ENCODE results near the gene MAP2K5.

Gene MAP2K5

DNA sequence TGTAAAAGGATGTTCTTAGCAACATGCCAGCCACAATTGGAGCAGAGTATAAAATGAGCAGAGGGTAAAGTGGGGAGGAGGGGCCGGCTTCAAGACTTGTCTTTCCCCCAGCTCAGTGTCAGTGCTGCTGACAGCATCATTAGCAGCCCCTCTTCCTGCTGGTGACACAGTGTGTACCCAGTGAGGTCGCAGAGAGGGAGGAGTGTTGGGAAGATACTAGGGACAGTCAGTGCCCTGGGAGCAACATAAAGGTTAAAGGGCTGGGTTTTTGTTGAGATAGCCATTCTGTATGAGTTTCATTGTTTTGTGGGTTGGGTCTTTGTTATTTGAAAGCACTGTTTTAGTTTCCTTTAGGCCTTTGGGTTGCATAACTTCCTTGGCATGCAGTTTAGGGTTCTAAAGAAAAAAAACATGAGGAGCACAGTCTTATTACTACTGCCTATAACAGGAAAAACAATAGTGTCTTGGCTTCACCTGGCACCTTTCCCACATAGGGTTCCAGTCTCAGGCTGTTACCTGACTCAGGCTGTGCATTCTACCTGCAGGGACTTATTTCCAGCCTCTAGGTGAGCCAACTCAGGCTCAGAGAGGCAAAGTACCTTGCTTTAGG is 188.7 kb downstream of the MAP2K5 start:
- DNase-seq = no peak

DNA sequence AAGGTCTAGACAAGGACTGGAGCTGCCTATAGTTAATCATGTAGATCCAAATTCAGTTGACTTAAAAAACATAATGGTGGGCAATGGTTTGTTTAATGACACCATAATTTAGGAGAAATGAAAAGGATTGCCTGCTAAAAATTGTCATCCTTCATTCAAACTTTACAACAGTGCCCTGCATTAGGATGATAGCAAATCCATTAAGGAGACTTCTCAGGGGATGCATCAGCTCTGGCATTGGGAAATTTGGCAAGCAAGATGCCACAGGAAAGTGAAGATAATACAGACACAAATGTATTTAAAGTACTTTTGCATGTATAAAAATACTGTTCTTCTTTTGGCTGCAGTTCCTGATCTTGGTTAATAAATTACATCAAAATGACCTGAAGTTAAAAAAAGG is 189.7 kb downstream of the MAP2K5 start:
- DNase-seq = no peak

DNA sequence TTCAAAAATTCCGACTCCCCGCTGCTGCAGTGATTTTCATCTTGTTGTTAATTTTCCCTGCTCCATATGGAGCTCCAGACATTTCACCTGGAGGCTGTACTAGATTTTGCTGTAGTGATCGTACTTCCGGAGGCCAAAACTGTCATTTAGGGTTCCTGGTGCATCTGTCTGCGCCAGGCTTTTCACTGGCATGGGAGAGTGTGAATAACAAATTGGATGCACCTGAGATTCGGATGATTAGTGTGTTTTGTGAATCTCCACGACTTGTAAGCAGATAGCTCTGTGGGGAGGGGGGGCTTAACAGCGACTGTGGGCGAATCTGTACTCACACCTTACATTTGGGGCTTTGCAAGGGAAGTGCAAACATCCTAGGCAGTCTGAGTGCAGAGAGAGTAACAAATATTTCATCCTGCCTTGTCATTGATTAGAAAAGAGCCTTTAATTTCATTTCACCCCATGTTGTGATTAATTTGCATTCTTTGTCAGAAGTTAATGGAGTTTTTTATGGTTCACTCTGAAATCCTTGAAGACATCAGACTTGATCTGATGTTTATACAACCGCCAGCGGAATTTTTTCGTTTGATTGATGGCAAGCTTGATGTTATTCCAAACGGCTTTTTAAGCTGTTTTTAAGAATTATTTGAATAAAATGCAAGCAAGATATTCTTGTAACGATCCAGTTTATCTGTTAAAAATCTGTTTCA is 190.3 kb downstream of the MAP2K5 start:
- no peak for DNase-seq

DNA sequence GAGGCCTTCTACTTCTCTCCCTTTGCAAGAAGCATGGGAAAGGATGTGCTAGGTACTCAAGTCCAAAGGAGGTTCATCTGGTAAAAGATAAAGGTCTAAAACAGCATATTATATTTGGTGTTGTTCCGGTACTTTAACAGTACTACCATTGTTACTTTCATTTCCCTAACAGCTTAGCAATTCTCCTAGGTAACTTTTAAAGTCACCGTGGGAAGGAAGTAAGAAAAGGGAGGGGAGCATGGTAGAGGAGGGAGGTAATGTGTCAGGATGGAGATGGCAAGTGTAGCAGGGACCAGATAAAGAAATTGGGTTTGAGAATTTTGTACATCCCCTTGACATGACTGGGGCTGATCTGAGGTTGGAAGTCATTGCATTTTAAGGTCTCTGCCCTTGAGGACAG is 193.4 kb downstream of the MAP2K5 start:
- no peak for DNase-seq

DNA sequence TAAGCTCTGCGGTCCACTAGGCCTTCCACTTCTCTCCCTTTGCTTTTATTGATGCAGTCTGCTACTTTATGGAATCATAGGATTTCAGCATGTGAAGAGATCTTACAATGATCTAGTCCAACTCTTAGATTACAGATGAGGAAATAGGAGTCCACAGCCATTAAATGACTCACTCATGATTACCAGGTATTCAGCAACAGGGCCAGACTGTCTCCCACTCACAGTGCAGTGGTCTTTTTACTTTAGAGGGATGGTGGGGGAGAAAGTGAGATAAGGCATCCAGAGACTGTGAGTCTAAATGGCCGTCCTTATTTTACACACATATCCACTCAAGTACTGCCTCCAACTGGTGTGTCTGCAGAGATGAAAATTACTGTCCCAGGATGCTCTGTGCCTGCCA is 194.3 kb downstream of the MAP2K5 start:
- no peak for DNase-seq

DNA sequence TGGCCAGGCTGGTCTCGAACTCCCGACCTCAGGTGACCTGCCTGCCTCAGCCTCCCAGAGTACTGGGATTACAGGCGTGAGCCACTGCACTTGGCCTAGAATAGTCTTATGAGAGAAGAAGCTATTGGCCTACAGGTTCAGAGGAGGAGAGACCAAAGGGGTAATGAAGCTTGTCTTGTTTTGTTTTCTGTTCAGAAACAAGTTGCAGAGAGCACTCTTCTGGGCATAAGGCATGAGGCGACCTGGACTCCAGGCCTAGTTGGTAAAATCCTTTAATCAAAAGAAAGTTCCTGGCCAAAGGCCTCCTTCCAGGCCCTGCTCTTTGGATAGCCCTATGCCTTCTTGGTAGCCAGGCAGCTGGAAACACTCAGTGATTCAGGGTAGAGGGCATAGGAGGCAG is 195.6 kb downstream of the MAP2K5 start:
- DNase-seq = no peak

DNA sequence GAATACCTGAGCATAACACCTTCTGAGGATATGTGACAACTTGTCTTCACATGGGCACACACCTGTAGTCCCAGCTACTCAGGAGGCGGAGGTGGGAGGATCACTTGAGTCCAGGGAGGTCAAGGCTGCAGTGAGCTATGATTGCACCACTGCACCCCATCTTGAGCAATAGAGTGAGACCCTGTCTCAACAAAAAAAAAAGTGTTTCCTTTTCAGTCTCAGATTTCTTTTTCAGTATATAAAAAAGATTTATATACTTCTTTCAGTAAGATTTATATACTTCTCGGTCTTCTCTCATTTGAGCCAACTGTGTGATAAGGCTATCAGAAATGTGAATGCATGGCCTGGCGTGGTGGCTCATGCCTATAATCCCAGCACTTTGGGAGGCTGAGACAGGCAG is 197.9 kb downstream of the MAP2K5 start:
- DNase-seq = no peak

DNA sequence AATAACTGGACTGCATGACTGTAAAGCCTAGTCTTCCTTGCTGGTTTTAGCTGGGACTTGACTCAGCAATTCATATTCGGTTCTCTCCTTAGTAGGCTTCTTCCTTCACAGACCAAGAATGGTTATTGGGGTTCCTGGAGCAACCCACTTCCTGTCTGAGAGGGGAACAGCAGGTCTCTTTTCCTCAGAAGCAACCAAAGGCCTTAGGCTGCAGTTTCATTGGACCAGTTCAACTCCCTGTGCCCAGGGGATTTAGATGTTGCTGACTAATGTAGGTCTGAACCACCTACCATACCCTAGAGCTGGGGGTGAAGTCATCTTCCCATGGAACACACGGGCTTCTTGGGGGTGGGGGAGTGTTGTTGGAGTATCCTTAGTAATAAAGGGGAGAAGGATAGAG is 198.8 kb downstream of the MAP2K5 start:
- no peak for DNase-seq

DNA sequence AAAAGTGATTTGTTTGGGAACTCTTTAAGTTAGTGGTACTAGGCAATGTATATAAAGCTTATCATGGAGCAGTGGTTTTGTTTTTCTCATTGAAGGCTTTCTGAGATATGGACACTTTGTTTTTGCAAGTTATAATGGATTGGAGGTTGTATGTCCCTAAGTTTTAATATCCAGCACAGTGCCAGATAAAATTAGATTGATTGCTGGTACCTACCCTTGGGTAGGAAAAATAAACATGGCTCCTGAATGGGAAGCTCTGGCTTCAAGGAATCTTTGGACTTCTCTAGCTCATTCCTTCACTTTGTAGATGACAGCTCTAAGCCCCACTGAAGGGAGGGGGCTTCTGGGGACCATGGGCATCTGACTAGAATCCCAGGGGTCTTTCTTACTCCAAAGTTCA is 201.1 kb downstream of the MAP2K5 start:
- no peak for DNase-seq

DNA sequence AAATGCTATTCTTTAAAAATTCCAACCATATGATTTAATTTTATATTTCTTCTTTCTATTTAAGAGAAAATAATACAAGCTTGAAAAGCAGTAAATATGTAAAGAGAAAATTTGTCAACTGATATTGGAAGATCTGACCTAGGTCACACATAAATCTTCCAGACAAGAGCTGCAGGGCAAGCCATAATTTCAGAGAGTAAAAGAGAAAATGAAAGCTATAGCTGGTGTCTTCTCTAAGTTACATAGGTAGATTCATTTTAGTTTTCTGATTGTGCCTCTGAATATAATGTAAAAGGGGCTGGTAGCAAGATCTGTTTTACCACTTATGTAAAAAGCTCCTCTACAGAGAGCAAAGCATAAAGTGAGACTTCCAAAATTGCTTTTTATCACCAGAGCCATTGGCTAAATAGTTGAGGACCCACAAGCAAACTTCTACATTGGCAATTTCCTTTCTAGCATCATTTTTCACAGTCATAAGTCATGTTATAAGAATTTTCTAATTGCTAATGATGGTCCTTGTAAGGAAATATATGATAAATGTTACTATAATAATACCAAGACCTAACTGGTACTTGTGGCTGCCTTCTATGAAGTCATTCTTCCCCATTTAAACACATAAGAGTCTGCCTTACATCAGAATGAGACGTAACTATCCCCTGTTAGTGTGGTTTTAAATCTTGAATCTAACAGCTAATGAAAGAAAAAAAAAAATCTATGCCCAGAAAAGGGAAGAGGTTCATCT is 202.0 kb downstream of the MAP2K5 start:
- no peak for DNase-seq

DNA sequence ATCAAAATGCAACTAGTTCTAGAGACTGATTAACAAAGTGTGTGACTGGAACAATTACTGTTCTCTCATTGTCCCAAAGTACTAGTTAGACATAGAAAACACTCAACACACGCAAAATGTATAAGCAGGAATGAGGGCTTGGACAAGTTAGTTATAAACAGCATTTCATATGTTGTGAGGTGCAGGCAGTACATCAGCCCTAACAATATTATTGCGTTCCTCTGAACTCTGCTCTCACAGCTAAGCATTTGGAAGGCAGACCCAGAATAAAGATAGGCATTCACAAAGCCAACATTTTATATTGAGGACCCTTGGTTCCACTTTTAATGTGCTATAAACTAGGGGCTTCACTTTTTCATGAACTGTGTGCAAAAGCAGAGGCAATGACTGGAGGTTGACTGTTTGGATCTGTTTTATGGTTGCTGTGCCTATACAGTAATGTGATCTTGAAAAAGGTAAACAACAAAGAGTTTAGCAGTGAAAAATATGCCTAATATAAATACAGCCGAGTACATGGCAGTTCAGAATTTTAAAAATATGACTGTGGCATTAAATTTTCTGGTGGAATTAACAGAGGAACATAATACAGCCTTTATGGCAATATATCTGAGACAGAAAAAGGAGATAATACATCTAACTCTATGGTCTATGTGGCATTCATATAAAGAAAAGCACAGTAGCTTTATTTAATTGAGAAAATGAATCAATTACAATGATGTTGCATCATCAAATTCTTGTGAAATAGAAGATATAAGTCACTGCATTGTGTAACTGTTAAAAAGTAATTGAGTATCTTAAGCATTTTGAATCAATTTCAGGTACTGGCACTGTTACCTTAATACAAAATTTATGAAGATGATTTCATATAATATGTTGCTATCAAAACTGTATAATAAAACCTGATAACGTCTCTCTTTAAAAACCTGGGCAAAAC is 202.8 kb downstream of the MAP2K5 start:
- DNase-seq = no peak

DNA sequence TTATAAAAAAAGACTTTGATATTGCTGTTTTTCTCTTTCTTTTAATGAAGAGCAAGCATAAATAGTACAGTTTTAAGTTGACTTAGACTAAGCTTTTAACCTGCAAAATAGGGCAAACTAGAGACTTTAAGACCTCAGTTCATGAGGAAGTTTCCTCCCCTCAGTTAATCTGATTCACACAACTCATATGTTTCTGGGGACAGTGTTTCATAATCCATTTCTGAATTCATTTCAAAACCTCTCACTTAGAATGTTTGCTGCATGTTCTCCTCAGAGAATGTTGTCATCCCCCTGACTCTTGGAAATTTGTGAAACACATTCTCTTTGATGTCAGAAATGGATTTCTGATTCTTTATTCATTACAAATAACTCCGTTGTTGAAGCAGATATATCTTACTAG is 203.5 kb downstream of the MAP2K5 start:
- DNase-seq = no peak

DNA sequence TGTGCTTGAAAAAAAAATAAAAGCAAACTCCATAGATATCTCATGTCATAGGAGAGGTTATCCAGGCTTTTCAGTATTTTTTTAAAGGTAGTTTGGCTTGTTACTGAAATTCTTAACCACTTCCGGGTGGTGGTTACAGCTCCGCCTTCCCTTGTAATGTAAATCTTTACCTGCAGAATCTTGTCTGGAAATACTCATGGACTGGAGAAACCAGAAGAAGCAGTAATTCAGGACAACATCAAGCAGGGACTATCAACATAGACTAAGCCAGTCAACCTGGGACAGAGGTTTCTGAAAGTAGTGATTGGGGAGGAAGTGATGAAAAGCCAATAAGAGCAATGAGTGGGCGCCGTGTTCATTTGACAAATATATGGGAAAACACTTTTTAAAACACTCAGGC is 203.9 kb downstream of the MAP2K5 start:
- DNase-seq = no peak

DNA sequence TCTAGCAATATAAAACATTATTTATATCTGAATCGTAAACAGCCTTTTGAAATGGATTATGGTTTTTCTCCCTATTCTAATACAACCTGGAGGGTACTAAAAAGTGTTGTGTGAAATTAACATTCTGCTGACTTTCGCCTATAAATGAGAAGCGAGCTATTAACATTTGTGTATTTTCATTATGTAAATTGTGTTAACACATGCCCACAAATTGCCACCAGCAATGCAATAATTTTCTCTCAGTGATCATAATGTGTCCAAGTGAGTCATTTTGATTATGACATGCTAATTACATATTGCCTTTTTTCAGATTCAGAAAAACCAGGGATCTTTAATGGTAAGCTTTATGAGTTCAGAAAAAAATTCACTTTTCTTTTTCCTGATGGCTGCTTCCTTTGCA is 205.4 kb downstream of the MAP2K5 start:
- DNase-seq = no peak

DNA sequence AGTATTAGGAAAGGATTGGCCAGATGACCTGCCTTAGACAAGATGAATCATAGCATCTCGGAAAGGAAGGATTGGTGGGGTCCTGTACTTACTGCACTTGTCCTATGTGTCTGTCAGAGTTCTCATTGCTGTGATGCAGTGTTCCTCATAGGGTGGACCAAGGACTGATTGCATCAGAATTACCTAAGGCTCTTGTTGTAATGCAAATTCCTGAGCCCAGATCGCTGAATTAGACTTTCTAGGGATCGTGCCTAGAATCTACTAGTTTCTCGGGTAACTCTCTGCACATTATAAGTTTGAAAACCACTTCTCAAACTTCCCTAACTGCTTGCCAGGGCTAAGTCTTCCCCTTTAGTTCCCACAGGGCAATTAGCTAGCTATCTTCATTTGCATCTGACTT is 207.9 kb downstream of the MAP2K5 start:
- no peak for DNase-seq

DNA sequence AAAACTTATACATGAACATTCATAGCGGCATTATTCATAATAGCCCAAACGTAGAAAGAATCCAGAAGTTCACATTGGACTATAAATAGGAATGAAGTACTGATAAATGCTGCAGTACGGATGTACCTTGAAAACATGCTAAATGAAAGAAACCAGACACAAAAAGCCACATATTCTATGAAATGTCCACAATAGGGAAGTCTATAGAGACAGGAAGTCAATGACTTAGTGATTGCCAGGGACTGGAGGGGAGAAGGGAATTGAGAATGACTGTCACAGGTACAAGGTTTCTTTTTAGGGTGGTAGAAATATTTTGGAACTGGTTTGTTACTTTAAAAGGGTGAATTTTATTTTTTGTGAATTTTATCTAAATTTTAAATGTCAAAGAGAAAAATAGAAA is 211.4 kb downstream of the MAP2K5 start:
- DNase-seq = no peak

DNA sequence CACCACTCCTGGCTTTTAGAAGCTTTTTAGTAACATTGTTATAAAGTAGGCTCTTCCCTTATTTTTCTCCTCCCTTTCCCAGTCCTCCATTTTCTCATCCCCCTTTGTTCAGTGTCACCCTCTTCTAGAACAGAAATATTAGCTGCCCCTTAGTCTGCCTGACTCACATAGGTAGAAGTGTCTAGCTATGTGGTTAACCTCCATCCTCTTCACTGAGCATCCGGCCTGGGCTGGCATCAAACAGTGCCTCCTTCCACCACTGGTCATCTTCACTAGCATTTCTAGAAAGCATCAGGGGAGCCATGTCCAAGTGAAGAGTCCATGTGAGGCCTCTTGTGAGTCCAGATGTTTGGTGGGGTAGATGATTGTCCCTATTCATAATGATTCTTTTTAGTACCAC is 212.8 kb downstream of the MAP2K5 start:
- no peak for DNase-seq

DNA sequence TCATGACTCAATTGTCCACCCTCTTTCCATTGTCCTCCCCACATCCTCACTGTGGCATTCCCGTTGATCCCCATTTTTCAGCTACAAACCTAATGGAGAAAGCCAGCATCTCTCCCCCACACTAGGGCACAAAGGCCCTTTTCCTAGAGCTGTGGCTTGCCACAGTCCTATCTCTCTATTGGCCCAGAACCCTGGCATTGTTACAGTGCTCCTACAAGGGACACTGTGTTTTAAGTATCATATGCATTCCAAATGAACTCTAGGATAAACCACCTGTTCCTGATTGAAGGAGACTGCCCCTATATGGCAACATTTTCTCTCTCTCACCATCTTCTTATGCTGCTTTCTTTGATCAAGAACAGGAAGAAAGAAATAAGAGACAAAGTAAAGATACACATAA is 213.4 kb downstream of the MAP2K5 start:
- no peak for DNase-seq

DNA sequence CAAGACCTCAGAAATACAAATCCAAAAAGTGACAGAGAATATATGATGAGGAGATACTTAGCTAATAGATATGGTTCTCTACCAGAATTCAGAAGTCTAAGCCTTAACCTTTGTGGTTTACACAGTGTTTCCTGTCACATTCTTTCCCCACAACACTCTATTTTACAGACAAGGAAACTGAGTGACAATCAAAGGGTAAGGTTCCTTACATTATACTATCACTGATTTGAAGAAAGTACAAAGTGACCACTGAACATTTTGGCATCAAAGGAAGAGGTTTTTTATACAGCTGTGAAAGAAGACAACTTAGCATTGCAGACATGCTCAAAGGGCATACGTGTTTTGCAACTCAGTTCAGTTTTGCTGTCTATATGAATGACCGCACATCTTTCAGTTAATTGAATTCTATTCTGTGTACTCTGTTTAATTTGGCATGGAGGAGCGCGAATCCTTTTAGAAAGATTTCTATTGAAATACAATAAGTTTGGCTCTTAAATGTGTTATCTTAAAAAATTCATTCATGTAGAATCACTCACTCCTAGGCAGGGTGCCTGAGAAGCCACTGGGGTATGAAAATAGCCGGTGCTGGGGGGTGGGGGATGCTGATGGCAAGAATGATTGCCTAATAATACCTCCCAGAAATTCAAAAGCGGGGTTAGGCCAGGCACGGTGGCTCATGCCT is 216.3 kb downstream of the MAP2K5 start:
- DNase-seq = no peak

DNA sequence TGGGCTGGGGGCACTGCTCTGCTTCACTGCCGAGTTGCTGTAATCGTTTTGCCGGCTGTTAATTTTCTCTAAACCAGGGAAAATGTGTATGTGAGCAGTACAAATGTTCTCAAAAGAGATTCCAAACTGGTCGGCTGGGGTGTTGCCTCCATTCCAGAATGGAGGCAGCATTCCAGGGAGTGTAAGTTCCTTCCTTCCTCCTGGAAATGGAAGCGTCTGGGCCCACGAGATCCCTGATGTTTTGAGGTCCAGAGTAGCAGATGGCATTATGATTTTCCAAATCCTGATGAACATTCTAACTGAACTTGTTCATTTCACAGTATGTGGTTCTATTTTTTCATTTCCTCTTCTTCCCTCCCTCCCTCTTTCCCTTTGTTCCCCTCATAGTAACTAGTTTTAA is 218.4 kb downstream of the MAP2K5 start:
- DNase-seq = no peak

DNA sequence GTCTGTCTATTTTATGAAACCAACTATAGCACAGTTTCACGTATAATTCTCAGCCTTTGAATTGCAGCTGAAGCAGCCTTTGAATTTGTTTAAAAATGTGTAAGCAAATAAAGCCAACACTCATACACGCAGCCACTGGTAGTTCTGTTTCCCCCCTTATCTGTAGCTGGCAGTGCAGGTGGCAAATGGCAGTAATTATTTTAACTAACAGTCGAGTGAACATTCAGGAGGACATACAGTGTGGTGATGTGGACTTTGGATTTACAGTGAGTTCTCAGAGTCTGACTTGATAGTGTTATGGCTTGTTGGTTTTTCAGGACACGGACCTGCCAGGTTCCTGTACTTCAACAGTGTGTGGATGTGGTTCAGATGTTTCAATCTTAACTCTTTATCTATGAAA is 218.8 kb downstream of the MAP2K5 start:
- no peak for DNase-seq

DNA sequence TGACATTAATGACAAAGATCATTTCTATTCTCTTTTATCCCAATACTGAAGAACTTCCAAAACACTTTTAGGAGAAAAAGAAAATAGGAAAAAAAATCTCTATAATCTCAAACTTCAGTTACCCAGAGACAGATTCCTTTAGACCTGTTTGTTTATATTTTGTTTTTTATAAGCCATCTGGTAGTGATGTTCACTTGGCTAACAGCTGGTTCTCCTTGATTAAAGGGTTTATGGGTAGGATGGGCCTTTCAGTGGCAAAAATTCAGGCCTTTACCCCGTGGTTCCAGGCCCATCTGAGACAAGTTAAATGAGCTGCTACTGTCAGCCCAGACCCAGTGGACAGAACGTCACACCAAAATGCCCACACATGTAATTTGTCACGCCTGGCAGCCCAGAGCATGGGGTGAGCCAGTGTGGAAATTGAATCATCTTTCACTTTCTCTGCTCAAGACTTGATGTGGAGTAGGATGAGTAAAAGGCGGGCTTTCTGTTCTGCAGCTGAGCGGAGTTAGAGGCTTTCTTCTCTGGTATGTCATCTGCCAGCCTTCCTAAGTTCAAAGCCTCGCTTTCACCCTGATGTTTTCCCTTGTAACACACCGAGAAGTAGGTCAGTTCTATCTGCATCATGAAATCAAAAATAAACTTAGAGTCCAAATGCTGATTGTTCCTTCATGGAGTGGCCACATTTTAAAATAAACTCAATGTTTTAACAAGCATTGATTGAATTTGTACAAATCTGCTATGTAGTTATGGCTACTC is 220.3 kb downstream of the MAP2K5 start:
- DNase-seq = no peak

All from T1000 (cell line).